ENCODE data around the gene SMC5. TPM values are rescaled to one million over a fixed set of nuclear protein-coding genes. Genes with fewer than 3 reads are reported as not detected.

Gene SMC5
- total RNA-seq (10 to 100 TPM; 24.5 to 90.5 TPM), polyA plus RNA-seq (10 to 100 TPM in 1 of 2 donors, 1 to 10 TPM in 1; 9.8 to 13.7 TPM)
- long read RNA-seq, donor 1, partial matches to known transcripts, result 45 of 45 reads
- long read RNA-seq, donor 1, other reads (novel, unspliced or antisense), result 0 of 45 reads
- long read RNA-seq, donor 2, partial matches to known transcripts, result 5 of 5 reads
- long read RNA-seq, donor 2, other reads (novel, unspliced or antisense), result 0 of 5 reads
- long read RNA-seq, donor 3, partial matches to known transcripts, result 0 of 1 reads
- long read RNA-seq, donor 3, other reads (novel, unspliced or antisense), result 0 of 1 reads
- long read RNA-seq, donor 4, result 0 reads
- long read RNA-seq, donor 5, partial matches to known transcripts, result 5 of 7 reads
- long read RNA-seq, donor 5, other reads (novel, unspliced or antisense), result 0 of 7 reads

- Histone ChIP-seq H3K4me3 (peak within 1 kb of the TSS; percentile 79), H3K27ac (ENCODE audit: low read depth in 1 of 2, low read length in 1 of 2) (peak within 1 kb of the TSS; percentile 89 to 99), H3K9me3 (ENCODE audit: control insufficient read depth in 4 of 4, insufficient read depth in 3 of 4, low read length in 3 of 4) (no peaks in the 10 kb centered on the region), H3K9ac (ENCODE audit: insufficient read depth in 1 of 2, low read length in 2 of 2) (peak within 1 kb of the TSS; percentile 93 to 98), H3K4me1 (ENCODE audit: control insufficient read depth in 5 of 5, insufficient read depth in 5 of 5, low read length in 5 of 5) (peaks cover 5 to 64% (median 32%) of the 10 kb centered on the region in 5 donors), H3K27me3 (ENCODE audit: control insufficient read depth in 3 of 3, insufficient read depth in 3 of 3, low read length in 2 of 3) (no peaks in the 10 kb centered on the region), H3K36me3 (ENCODE audit: control insufficient read depth in 4 of 4, insufficient read depth in 4 of 4, low read length in 4 of 4) (peaks cover 0 to 17% (median 7%) of the 10 kb centered on the region in 4 donors)
- ATAC-seq (ENCODE audit: insufficient read depth, low FRiP score) (peak; percentile 95), DNase-seq (peak; percentile 95 to 97 (median 95))
- WGBS, 2 donors, result 0% methylated on average over 72 to 75 of the region's 75 CpGs
- TF ChIP-seq, protein P1, sequence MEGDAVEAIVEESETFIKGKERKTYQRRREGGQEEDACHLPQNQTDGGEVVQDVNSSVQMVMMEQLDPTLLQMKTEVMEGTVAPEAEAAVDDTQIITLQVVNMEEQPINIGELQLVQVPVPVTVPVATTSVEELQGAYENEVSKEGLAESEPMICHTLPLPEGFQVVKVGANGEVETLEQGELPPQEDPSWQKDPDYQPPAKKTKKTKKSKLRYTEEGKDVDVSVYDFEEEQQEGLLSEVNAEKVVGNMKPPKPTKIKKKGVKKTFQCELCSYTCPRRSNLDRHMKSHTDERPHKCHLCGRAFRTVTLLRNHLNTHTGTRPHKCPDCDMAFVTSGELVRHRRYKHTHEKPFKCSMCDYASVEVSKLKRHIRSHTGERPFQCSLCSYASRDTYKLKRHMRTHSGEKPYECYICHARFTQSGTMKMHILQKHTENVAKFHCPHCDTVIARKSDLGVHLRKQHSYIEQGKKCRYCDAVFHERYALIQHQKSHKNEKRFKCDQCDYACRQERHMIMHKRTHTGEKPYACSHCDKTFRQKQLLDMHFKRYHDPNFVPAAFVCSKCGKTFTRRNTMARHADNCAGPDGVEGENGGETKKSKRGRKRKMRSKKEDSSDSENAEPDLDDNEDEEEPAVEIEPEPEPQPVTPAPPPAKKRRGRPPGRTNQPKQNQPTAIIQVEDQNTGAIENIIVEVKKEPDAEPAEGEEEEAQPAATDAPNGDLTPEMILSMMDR (IDR thresholded peaks at IDR 0.05; ENCODE audit: control extremely low read depth, extremely low read depth), result no peak
These were observed at the start of gene SMC5 for GRCh38 chr9:70258692-70259511. Gene SMC5, plus strand, starts transcription at chr9:70258978. Its CDS starts 101 bp downstream, at chr9:70259079.

- Histone ChIP-seq H3K27ac (ENCODE audit: low read depth in 1 of 2, low read length in 1 of 2) (no peak overlapping the region), H3K9ac (ENCODE audit: insufficient read depth in 1 of 2, low read length in 2 of 2) (no peak overlapping the region), H3K27me3 (ENCODE audit: control insufficient read depth in 3 of 3, insufficient read depth in 3 of 3, low read length in 2 of 3) (no peaks in the 10 kb centered on the region), H3K4me1 (ENCODE audit: control insufficient read depth in 5 of 5, insufficient read depth in 5 of 5, low read length in 5 of 5) (no peaks in the 10 kb centered on the region), H3K9me3 (ENCODE audit: control insufficient read depth in 4 of 4, insufficient read depth in 3 of 4, low read length in 3 of 4) (peaks cover 0 to 7% (median 2%) of the 10 kb centered on the region in 4 donors), H3K36me3 (ENCODE audit: control insufficient read depth in 4 of 4, insufficient read depth in 4 of 4, low read length in 4 of 4) (peaks cover 0 to 11% (median 3%) of the 10 kb centered on the region in 4 donors), H3K4me3 (no peak overlapping the region)
- ATAC-seq (ENCODE audit: insufficient read depth, low FRiP score), result no peak
- TF ChIP-seq, protein P1 (IDR thresholded peaks at IDR 0.05; ENCODE audit: control extremely low read depth, extremely low read depth), result no peak
- no peak for DNase-seq
- 89 to 96% methylated on average over 16 of the region's 16 CpGs for WGBS, 2 donors
These were observed 41.7 kb upstream of the SMC5 start for GRCh38 chr9:70217029-70217428.

DNA sequence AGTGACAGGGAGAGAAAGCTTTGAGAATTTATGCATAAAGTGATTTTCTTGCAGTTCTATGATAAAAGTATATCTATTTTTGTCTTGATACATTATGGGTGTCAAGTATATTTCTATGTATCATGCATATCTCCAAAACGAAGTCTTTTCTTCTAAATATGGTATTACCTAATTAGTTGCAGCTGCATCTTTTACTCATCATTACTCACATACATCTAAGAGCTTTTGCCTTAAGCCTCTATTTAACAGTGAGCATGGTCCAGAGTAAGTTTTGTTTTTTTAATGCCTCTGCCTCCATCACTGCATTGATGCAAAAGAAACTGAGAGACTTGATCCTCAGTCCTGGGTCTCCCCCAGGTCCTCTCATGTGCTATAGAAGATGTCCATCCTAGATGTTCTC lies 40.0 kb upstream of the SMC5 start:
- no peaks in the 10 kb centered on the region for H3K27me3 ChIP-seq (ENCODE audit: control insufficient read depth in 3 of 3, insufficient read depth in 3 of 3, low read length in 2 of 3)
- H3K36me3 ChIP-seq (ENCODE audit: control insufficient read depth in 4 of 4, insufficient read depth in 4 of 4, low read length in 4 of 4), result peaks cover 0 to 3% (median 2%) of the 10 kb centered on the region in 4 donors
- TF ChIP-seq, protein P1 (IDR thresholded peaks at IDR 0.05; ENCODE audit: control extremely low read depth, extremely low read depth), result no peak
- no peaks in the 10 kb centered on the region for H3K9me3 ChIP-seq (ENCODE audit: control insufficient read depth in 4 of 4, insufficient read depth in 3 of 4, low read length in 3 of 4)
- DNase-seq (no peak), ATAC-seq (ENCODE audit: insufficient read depth, low FRiP score) (no peak)
- H3K27ac ChIP-seq (ENCODE audit: low read depth in 1 of 2, low read length in 1 of 2), result no peak overlapping the region
- H3K4me1 ChIP-seq (ENCODE audit: control insufficient read depth in 5 of 5, insufficient read depth in 5 of 5, low read length in 5 of 5), result no peaks in the 10 kb centered on the region
- no peak overlapping the region for H3K4me3 ChIP-seq
- no peak overlapping the region for H3K9ac ChIP-seq (ENCODE audit: insufficient read depth in 1 of 2, low read length in 2 of 2)
- 77 to 86% methylated on average over 1 of the region's 1 CpG for WGBS, 2 donors
